IMR-90 (cell line): ENCODE data around the gene GTSE1. TPM values are rescaled to one million over a fixed set of nuclear protein-coding genes. Genes with fewer than 3 reads are reported as not detected.

ENCODE experiments used
- ATAC-seq: fragments of 200-7000 bp; cut with Tn5 transposase; 2 replicates; pipeline ENCODE4 v1.9.1; 2020; ENCODE audit warnings: low read depth, mild to moderate bottlenecking, moderate library complexity
- BruUV-seq: library from RNA; stranded (reverse); fragments of 400-500 nt; replicated peaks from 2 replicates; lab custom pipeline; 2021; lab: Mats Ljungman, UMichigan
- CTCF ChIA-PET: fragments of 300-600 bp; formaldehyde crosslinking; extraction: SDS; loops from one replicate; lab custom pipeline; 2021; ENCODE audit warnings: antibody characterized with exemption; lab: Yijun Ruan, JAX
- POLR2A ChIA-PET: fragments of 300-600 bp; sonication (Branson Sonifier 250); formaldehyde crosslinking; loops from one replicate; lab custom pipeline; 2022; ENCODE audit warnings: antibody characterized with exemption; ENCODE audit not compliant: unreplicated experiment; lab: Charles Lee
- DNase-seq: peaks from one replicate; pipeline ENCODE4 v3.0.0; 2013
- H2AFZ ChIP-seq: replicated peaks from 2 replicates; pipeline ENCODE3; 2013; ENCODE audit warnings: low read length, mild to moderate bottlenecking; ENCODE audit not compliant: poor library complexity
- H2AK5ac ChIP-seq: 2 replicates; pipeline ENCODE4 v1.6.1; 2013; ENCODE audit warnings: low read depth, low read length, inconsistent platforms
- H2AK9ac ChIP-seq: replicated peaks from 2 replicates; pipeline ENCODE3; 2013; ENCODE audit warnings: mild to moderate bottlenecking, low read depth, low read length, moderate library complexity; ENCODE audit not compliant: poor library complexity
- H2BK120ac ChIP-seq: 2 replicates; pipeline ENCODE4 v1.6.1; 2013; ENCODE audit warnings: low read depth, low read length, inconsistent platforms
- H2BK15ac ChIP-seq: 3 replicates; pipeline ENCODE4 v1.6.1; 2013; ENCODE audit warnings: low read depth, low read length, inconsistent platforms
- H2BK20ac ChIP-seq: 2 replicates; pipeline ENCODE4 v1.6.1; 2013; ENCODE audit warnings: low read depth, mild to moderate bottlenecking, inconsistent platforms, low read length, moderate library complexity
- H2BK5ac ChIP-seq: 2 replicates; pipeline ENCODE4 v1.6.1; 2013; ENCODE audit warnings: mild to moderate bottlenecking, low read depth, low read length, inconsistent platforms; ENCODE audit not compliant: poor library complexity, severe bottlenecking
- H3K14ac ChIP-seq: replicated peaks from 2 replicates; pipeline ENCODE4 v1.6.1; 2013; ENCODE audit warnings: low read depth, low read length, inconsistent platforms
- H3K18ac ChIP-seq: 2 replicates; pipeline ENCODE4 v1.6.1; 2013; ENCODE audit warnings: low read depth, low read length, control low read depth
- H3K23ac ChIP-seq: 2 replicates; pipeline ENCODE4 v1.6.1; 2013; ENCODE audit warnings: low read depth, low read length, inconsistent platforms
- H3K27ac ChIP-seq: 2 replicates; pipeline ENCODE4 v1.5.1; 2013; ENCODE audit warnings: mild to moderate bottlenecking, control low read depth, low read length; ENCODE audit not compliant: insufficient read depth
- H3K27me3 ChIP-seq: 2 replicates; pipeline ENCODE4 v1.6.1; 2013; ENCODE audit warnings: low read length; ENCODE audit not compliant: control insufficient read depth, insufficient read depth
- H3K36me3 ChIP-seq: 2 replicates; pipeline ENCODE4 v1.6.1; 2013; ENCODE audit warnings: low read length, mixed read lengths; ENCODE audit not compliant: control insufficient read depth, insufficient read depth
- H3K4ac ChIP-seq: 2 replicates; pipeline ENCODE4 v1.6.1; 2013; ENCODE audit warnings: low read depth, low read length, inconsistent platforms
- H3K4me1 ChIP-seq: 2 replicates; pipeline ENCODE4 v1.6.1; 2013; ENCODE audit warnings: low read length, mixed read lengths; ENCODE audit not compliant: control insufficient read depth, insufficient read depth
- H3K4me2 ChIP-seq: 2 replicates; pipeline ENCODE4 v1.6.1; 2013; ENCODE audit warnings: low read depth, mild to moderate bottlenecking, control low read depth, low read length, moderate library complexity
- H3K4me3 ChIP-seq: 2 replicates; pipeline ENCODE4 v1.5.1; 2013; ENCODE audit warnings: low read depth, mild to moderate bottlenecking, control low read depth, low read length, moderate library complexity; ENCODE audit not compliant: insufficient read depth
- H3K56ac ChIP-seq: 2 replicates; pipeline ENCODE4 v1.6.1; 2013; ENCODE audit warnings: low read length, inconsistent platforms; ENCODE audit not compliant: insufficient read depth; ENCODE audit errors: extremely low read depth
- H3K79me1 ChIP-seq, 2 experiments: 2 replicates each; pipeline ENCODE4 v1.6.1; 2013; ENCODE audit warnings: low read length in 2 of 2, inconsistent platforms in 1 of 2, low read depth in 1 of 2
- H3K9ac ChIP-seq: 2 replicates; pipeline ENCODE4 v1.6.1; 2013; ENCODE audit warnings: low read depth, low read length, control low read depth
- H3K9me1 ChIP-seq: 2 replicates; pipeline ENCODE4 v1.6.1; 2013; ENCODE audit warnings: low read length, inconsistent platforms; ENCODE audit not compliant: insufficient read depth
- H3K9me3 ChIP-seq: 2 replicates; pipeline ENCODE4 v1.6.1; 2013; ENCODE audit warnings: low read length; ENCODE audit not compliant: control insufficient read depth, insufficient read depth
- H4K20me1 ChIP-seq: 2 replicates; pipeline ENCODE4 v1.6.1; 2013; ENCODE audit warnings: low read length, inconsistent platforms; ENCODE audit not compliant: insufficient read depth
- H4K5ac ChIP-seq: 2 replicates; pipeline ENCODE4 v1.6.1; 2013; ENCODE audit warnings: mild to moderate bottlenecking, low read depth, low read length, control low read depth
- H4K8ac ChIP-seq, 2 experiments: 2 replicates each; pipeline ENCODE4 v1.6.1; 2013; ENCODE audit warnings: low read depth in 2 of 2, low read length in 2 of 2, control low read depth in 1 of 2, inconsistent platforms in 1 of 2
- H4K91ac ChIP-seq: 2 replicates; pipeline ENCODE4 v1.6.1; 2013; ENCODE audit warnings: low read depth, low read length, inconsistent platforms; ENCODE audit not compliant: insufficient read depth
- BHLHE40 ChIP-seq: fragments of 150-350 bp; IDR thresholded peaks from 2 replicates; pipeline ENCODE4 v1.6.1; 2016; ENCODE audit warnings: mild to moderate bottlenecking, low read depth, low read length
- CEBPB ChIP-seq: IDR thresholded peaks from 2 replicates; pipeline ENCODE4 v1.6.1; 2012; ENCODE audit warnings: low read depth, low read length, improper control_type of control experiment
- CHD1 ChIP-seq: IDR thresholded peaks from 2 replicates; pipeline ENCODE4 v1.6.1; 2012; ENCODE audit warnings: low read depth, low read length, improper control_type of control experiment
- FOS ChIP-seq: fragments of 150-350 bp; IDR thresholded peaks from 2 replicates; pipeline ENCODE4 v1.6.1; 2016; ENCODE audit warnings: low read depth, low read length
- MAFK ChIP-seq: IDR thresholded peaks from 2 replicates; pipeline ENCODE4 v1.6.1; 2012; ENCODE audit warnings: low read depth, low read length, improper control_type of control experiment
- MAZ ChIP-seq: IDR thresholded peaks from 2 replicates; pipeline ENCODE4 v1.6.1; 2012; ENCODE audit warnings: low read depth, mild to moderate bottlenecking, low read length, improper control_type of control experiment, moderate library complexity, borderline replicate concordance
- MXI1 ChIP-seq: IDR thresholded peaks from 2 replicates; pipeline ENCODE4 v1.6.1; 2012; ENCODE audit warnings: low read depth, mild to moderate bottlenecking, low read length, moderate library complexity, borderline replicate concordance
- POLR2A ChIP-seq: IDR thresholded peaks from 2 replicates; pipeline ENCODE4 v1.6.1; 2012; ENCODE audit warnings: mild to moderate bottlenecking, low read depth, low read length
- RAD21 ChIP-seq: IDR thresholded peaks from 2 replicates; pipeline ENCODE4 v1.6.1; 2012; ENCODE audit warnings: low read length, improper control_type of control experiment
- RCOR1 ChIP-seq: IDR thresholded peaks from 2 replicates; pipeline ENCODE4 v1.6.1; 2012; ENCODE audit warnings: mild to moderate bottlenecking, low read length, improper control_type of control experiment; ENCODE audit not compliant: insufficient replicate concordance
- RFX5 ChIP-seq: IDR thresholded peaks from 2 replicates; pipeline ENCODE4 v1.8.0; 2012; ENCODE audit warnings: low read depth, mild to moderate bottlenecking, low read length, moderate library complexity
- SMC3 ChIP-seq: fragments of 150-350 bp; IDR thresholded peaks from 2 replicates; pipeline ENCODE4 v1.6.1; 2016; ENCODE audit warnings: low read depth, mild to moderate bottlenecking, antibody characterized with exemption, low read length, moderate library complexity
- WGBS, 2 experiments: methylation state at CpG; one replicate each; pipeline versions ENCODE4 v1.1.5 to v1.1.7; 2013; ENCODE audit warnings: missing lambda C conversion rate in 2 of 2; ENCODE audit not compliant: insufficient read length in 1 of 2; ENCODE audit errors: extremely low coverage in 2 of 2; 5-methylcytosine and 5-hydroxymethylcytosine counted together
- dilution Hi-C: fragments of 300-500 bp; cut with HindIII; formaldehyde crosslinking; loops from one replicate; pipeline ENCODE4 v1.14.3; 2018; ENCODE audit warnings: low sequenced_read_pairs; ENCODE audit not compliant: unreplicated experiment
- in situ Hi-C: fragments of 300-500 bp; cut with MboI; formaldehyde crosslinking; loops from 3 replicates; pipeline ENCODE4 v1.14.3; 2019; ENCODE audit warnings: low sequenced_read_pairs, inconsistent platforms, mixed read lengths
- intact Hi-C: fragments of 100-400 bp; cut with micrococcal nuclease; formaldehyde crosslinking; loops from 2 replicates; pipeline ENCODE4 v1.10.0; 2022
- polyA plus RNA-seq, 3 experiments: library from polyadenylated mRNA; depleted of rRNA; stranded (reverse); fragments of >200 nt; gene quantifications; 2 replicates each; pipeline ENCODE4 v1.2.3, GENCODE V29; 2012; ENCODE audit warnings: low replicate concordance in 1 of 3
- total RNA-seq: library from RNA; depleted of rRNA; stranded (reverse); fragments of >200 nt; gene quantifications from 2 replicates; pipeline ENCODE4 v1.2.3, GENCODE V29; 2012
- TF ChIP-seq, protein P1 (sequence below): fragments of 150-350 bp; IDR thresholded peaks from 2 replicates; pipeline ENCODE4 v1.6.1; 2016; ENCODE audit warnings: low read depth, mild to moderate bottlenecking, low read length, moderate library complexity, borderline replicate concordance
- TF ChIP-seq, protein P2 (sequence below): fragments of 150-350 bp; IDR thresholded peaks from 2 replicates; pipeline ENCODE4 v1.6.1; 2017; ENCODE audit warnings: mild to moderate bottlenecking, antibody characterized with exemption, low read length, low read depth
- TF ChIP-seq, protein P3 (sequence below): conservative IDR thresholded peaks from 2 replicates; pipeline ENCODE4 v1.5.1; 2012; ENCODE audit warnings: mild to moderate bottlenecking, low read depth, low read length, improper control_type of control experiment

GTSE1 gene
- total and polyA plus RNA-seq, 2 of the 4 experiments (the other 2 are of a cell fraction), result 5.9 to 17.1 TPM

DNA sequence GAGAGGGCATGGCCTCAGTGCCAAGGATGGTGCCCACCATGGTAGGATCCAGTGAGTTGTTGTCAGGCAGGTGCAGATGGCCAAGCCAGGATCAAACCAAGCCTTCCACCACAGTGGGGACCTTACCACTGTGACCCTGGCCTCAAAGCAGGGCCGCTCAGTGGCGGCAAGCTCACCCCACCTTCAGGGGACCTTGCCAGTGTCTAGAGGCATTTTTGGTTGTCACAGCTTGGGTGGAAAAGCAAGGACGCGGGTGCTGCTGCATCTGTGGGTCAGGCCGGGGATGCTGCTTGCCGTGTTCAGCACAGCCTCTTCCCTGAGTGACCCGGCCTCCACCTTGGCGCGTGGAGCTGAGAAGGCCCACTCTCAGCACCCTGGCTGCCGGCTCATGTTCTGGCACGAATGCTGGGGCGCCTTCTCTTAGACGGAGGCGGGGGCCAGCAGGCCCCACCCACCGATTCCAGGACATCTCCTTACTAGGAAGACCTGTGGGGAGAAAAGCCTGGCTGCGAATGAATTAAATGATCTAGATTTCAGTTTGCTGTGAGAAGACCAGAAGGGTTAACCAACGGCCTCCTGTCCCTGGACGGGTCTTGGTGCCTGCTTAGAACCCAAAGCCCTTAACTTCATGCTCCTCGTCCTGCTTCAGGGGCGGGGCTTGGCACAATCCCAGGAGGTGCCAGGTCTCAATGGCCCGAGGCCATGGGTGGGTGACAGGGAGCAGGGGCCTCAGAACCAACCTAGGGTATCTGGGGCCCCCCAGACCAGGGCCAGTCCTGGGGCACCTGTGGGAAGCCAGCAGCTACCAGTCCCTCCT is 57.7 kb downstream of the GTSE1 start:
- no peak for DNase-seq
- 79% methylated on average over 6 of the region's 21 CpGs; no CpG with 5 or more reads in 1 of the 2 experiments for WGBS, 2 experiments
- no peaks in the 10 kb centered on the region for H3K9me1 ChIP-seq
- no peaks in the 10 kb centered on the region for H3K9me3 ChIP-seq
- H3K36me3 ChIP-seq, result peaks cover 67% of the 10 kb centered on the region
- H3K23ac ChIP-seq, result no peak overlapping the region
- no peak overlapping the region for H4K91ac ChIP-seq
- H3K18ac ChIP-seq, result no peak overlapping the region
- H3K14ac ChIP-seq, result no peak overlapping the region
- H3K56ac ChIP-seq, result no peak overlapping the region
- H2BK120ac ChIP-seq, result no peak overlapping the region
- H3K4me1 ChIP-seq, result no peaks in the 10 kb centered on the region
- H2AK9ac ChIP-seq, result peak overlapping the region; percentile 31
- H2BK15ac ChIP-seq, result no peak overlapping the region
- dilution Hi-C loops, result no loop called here
- H2BK5ac ChIP-seq, result no peak overlapping the region
- no peak overlapping the region for H2BK20ac ChIP-seq
- H3K79me1 ChIP-seq, result peaks cover 3 to 4% of the 10 kb centered on the region in 2 experiments; a peak in 3 of 4 replicates
- H3K4me3 ChIP-seq, result no peak overlapping the region
- no peak overlapping the region for H3K4me2 ChIP-seq
- ATAC-seq, result no peak
- no peak overlapping the region for H4K5ac ChIP-seq
- ChIA-PET CTCF (interaction anchor here (1.9 kb wide), 1 partner anchor 18 kb away, joined by 4 read pairs; no protein-coding TSS in a partner anchor), POLR2A (no interaction called here)
- in situ Hi-C loops, result no loop called here
- H2AFZ ChIP-seq, result no peak overlapping the region
- H3K27ac ChIP-seq, result no peak overlapping the region
- intact Hi-C loops, result no loop called here
- no peak overlapping the region for H4K8ac ChIP-seq
- H3K27me3 ChIP-seq, result no peaks in the 10 kb centered on the region
- no TSS peak for BruUV-seq
- TF ChIP-seq FOS (no peak), MXI1 (no peak), RAD21 (no peak), POLR2A (no peak), CEBPB (no peak), BHLHE40 (no peak), RFX5 (no peak), CHD1 (no peak), MAFK (no peak), SMC3 (no peak), RCOR1 (no peak), MAZ (no peak)
- TF ChIP-seq, protein P1, sequence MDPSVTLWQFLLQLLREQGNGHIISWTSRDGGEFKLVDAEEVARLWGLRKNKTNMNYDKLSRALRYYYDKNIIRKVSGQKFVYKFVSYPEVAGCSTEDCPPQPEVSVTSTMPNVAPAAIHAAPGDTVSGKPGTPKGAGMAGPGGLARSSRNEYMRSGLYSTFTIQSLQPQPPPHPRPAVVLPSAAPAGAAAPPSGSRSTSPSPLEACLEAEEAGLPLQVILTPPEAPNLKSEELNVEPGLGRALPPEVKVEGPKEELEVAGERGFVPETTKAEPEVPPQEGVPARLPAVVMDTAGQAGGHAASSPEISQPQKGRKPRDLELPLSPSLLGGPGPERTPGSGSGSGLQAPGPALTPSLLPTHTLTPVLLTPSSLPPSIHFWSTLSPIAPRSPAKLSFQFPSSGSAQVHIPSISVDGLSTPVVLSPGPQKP, result no peak
- TF ChIP-seq, protein P2, sequence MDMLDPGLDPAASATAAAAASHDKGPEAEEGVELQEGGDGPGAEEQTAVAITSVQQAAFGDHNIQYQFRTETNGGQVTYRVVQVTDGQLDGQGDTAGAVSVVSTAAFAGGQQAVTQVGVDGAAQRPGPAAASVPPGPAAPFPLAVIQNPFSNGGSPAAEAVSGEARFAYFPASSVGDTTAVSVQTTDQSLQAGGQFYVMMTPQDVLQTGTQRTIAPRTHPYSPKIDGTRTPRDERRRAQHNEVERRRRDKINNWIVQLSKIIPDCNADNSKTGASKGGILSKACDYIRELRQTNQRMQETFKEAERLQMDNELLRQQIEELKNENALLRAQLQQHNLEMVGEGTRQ, result no peak
- TF ChIP-seq, protein P3, sequence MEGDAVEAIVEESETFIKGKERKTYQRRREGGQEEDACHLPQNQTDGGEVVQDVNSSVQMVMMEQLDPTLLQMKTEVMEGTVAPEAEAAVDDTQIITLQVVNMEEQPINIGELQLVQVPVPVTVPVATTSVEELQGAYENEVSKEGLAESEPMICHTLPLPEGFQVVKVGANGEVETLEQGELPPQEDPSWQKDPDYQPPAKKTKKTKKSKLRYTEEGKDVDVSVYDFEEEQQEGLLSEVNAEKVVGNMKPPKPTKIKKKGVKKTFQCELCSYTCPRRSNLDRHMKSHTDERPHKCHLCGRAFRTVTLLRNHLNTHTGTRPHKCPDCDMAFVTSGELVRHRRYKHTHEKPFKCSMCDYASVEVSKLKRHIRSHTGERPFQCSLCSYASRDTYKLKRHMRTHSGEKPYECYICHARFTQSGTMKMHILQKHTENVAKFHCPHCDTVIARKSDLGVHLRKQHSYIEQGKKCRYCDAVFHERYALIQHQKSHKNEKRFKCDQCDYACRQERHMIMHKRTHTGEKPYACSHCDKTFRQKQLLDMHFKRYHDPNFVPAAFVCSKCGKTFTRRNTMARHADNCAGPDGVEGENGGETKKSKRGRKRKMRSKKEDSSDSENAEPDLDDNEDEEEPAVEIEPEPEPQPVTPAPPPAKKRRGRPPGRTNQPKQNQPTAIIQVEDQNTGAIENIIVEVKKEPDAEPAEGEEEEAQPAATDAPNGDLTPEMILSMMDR, result no peak
- peaks cover 31% of the 10 kb centered on the region for H4K20me1 ChIP-seq
- no peak overlapping the region for H2AK5ac ChIP-seq
- H3K9ac ChIP-seq, result no peak overlapping the region
- H3K4ac ChIP-seq, result no peak overlapping the region
